HepG2 (cell line): ENCODE data around the gene DDX1.

Source experiments
- CTCF ChIP-seq: sonication (generic); formaldehyde crosslinking; IDR thresholded peaks from 2 replicates; pipeline ENCODE4 v1.5.0; 2020; ENCODE audit warnings: mild to moderate bottlenecking, missing genetic modification reagents, moderate library complexity
- ZBTB38 ChIP-seq: sonication (generic); formaldehyde crosslinking; IDR thresholded peaks from 2 replicates; pipeline ENCODE4 v1.5.1; 2020; ENCODE audit warnings: mild to moderate bottlenecking, missing genetic modification reagents
- ZNF274 ChIP-seq: sonication (generic); formaldehyde crosslinking; IDR thresholded peaks from 2 replicates; pipeline ENCODE4 v1.5.1; 2020; ENCODE audit warnings: mild to moderate bottlenecking, missing genetic modification reagents
- ZNF710 ChIP-seq: sonication (generic); formaldehyde crosslinking; IDR thresholded peaks from 2 replicates; pipeline ENCODE4 v1.5.0; 2020; ENCODE audit warnings: mild to moderate bottlenecking, missing genetic modification reagents, borderline replicate concordance

- TF ChIP-seq ZNF710: no peak
- no peak for TF ChIP-seq ZBTB38 (CRISPR knock-in tag)
- TF ChIP-seq CTCF: no peak
- no peak for TF ChIP-seq ZNF274 (CRISPR knock-in tag)
These were observed 76.3 kb downstream of the DDX1 start for GRCh38 chr2:15667809-15668556.
